CD4-positive, alpha-beta T cell treated with Interleukin-6 at 100 ng/mL for 8 hours (primary cell): ENCODE results near the gene SPRR2F.

Experiments used
- DNase-seq: peaks from one replicate; pipeline ENCODE4 v3.0.0-alpha.2; 2020; ENCODE audit warnings: mixed read lengths, low spot score

SPRR2F gene

DNA sequence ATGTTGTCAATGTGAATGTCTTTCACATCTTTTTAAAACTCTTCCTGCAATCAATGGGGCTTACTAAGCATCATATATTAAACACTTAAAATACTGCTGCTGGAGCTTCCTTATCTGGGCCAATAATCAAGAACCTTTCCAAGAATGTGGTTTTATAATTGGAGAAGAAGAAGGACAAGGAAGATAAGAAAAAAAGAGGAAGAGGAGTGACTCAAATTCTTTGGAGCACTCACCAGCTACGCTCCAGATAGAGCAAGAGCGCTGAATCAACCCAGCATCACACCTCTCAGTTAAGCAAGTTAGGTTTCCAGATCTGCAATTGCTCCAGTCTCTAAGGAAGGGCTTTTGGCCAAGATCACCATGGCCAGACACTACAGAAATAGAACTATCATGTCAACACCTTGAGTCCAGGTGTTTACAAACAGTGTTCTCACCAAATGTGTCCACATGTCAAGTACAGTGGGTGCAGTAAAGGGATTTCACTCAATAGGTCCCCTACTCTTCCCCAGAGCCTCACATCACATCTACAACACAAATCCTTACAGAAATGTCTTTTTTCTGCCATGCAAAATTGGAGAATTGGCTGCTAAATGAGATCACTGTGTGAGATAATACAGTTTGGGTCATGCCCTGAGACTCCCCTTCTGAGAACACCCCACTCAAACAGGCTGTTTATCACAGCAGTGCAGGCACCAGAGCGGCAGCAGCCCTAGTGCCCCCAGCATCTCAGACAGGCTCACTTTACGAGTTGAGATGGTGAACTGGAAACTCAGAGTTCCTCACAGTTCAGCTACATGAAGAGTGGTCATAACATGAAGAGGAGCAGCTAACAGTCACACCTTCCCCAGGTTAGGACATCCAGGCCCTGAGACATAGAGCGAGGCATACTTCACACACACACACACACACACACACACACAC is 40.2 kb downstream of the SPRR2F start:
- no peak for DNase-seq

DNA sequence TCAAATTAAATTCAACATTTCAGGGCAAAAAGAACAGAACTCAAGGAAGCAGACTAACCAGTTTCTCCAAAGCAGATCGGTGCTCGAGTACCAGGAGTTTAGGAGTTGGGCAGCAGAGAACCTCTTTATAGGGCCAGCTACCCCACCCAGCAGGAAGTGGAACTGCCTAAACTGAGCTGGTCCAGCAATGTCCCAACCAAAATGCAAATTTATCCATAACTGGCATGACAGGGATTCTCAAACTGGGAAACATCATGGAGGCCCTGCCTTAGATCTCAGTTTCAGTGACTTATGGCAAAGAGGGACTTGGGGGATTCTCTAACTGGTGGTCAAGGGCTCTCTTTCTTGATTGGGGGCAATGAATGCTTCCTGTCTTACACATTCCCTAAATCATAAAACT is 41.8 kb downstream of the SPRR2F start, which contains the start of gene SPRR2B:
SPRR2B (minus strand) TSS at position 101 of the 400 bp plus-strand sequence. CDS start 772 bp downstream, outside the sequence.
- no peak for DNase-seq

DNA sequence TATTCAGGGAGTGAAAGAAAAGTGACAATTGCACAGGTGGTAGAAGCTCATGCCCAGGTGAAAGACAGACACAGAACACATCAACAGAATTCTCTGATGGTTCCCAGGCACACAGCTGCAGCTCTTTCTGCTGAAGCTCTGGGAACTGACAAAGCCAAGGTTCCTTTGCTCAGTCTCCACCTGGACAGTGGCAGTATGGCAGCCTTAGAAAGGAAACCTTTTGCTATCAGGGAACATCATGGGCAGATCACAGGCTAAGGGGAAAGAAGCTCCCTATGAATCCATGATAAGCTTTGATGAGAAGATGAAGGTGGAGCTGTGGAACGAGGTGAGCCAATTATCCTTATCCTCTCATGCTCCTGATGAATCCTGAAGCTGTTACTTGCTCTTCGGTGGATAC is 43.1 kb downstream of the SPRR2F start:
- DNase-seq: no peak
